ENCODE measurements around the gene NAALAD2.

DNA sequence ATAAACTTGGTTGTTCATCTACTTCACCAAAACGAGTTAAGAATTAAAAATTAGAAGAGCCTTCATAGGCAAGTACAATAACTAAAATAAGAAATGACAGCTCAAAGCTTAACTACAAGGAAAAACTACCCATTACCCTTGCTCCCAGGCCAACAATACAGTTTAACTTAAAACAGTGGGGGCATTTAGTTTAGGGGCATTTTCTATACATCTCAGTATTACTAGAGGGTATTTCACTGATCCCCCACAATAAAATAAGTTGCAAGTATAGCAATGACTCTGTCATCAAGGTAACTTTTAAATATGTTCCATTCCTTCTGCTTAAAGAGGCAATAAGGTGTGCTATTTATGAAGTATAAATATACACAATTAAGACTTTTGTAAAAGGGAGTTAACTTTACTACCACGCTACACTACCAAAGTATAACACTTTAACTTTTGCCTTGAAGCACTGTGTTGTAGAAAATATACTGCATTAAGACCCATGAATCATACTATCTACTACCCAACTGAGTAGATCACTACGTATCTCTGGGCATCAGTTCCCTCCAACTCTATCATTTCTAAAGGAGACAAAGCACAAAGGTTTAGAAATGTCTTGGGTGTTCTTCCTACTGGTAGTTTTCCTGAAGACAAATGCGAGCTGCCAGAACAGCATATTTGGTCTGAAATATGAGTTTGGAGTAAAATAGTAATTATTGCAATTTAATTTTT lies 58.6 kb downstream of the NAALAD2 start:
- TF ChIP-seq, protein P1, sequence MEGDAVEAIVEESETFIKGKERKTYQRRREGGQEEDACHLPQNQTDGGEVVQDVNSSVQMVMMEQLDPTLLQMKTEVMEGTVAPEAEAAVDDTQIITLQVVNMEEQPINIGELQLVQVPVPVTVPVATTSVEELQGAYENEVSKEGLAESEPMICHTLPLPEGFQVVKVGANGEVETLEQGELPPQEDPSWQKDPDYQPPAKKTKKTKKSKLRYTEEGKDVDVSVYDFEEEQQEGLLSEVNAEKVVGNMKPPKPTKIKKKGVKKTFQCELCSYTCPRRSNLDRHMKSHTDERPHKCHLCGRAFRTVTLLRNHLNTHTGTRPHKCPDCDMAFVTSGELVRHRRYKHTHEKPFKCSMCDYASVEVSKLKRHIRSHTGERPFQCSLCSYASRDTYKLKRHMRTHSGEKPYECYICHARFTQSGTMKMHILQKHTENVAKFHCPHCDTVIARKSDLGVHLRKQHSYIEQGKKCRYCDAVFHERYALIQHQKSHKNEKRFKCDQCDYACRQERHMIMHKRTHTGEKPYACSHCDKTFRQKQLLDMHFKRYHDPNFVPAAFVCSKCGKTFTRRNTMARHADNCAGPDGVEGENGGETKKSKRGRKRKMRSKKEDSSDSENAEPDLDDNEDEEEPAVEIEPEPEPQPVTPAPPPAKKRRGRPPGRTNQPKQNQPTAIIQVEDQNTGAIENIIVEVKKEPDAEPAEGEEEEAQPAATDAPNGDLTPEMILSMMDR (optimal IDR thresholded peaks at IDR 0.05 in 1 of 3, IDR thresholded peaks at IDR 0.05 in 1 of 3, conservative IDR thresholded peaks at IDR 0.05 in 1 of 3; ENCODE audit: extremely low read depth in 1 of 3, insufficient read depth in 2 of 3, low read length in 3 of 3), result no peak
- TF ChIP-seq EZH2 (IDR thresholded peaks at IDR 0.05; ENCODE audit: low read length), result no peak

All from keratinocyte (primary cell).